Measurements from ENCODE around the gene USP6NL. TPM values are rescaled to one million over a fixed set of nuclear protein-coding genes. Genes with fewer than 3 reads are reported as not detected.

Gene USP6NL
- total RNA-seq, 1 experiment from 2014 or later, result 24.6 TPM

- ChIA-PET POLR2A (no interaction called here), CTCF (interaction anchor here (0.6 kb wide), 1 partner anchor 86 kb away, joined by 3 read pairs; no protein-coding TSS in a partner anchor)
- no peak overlapping the region for H3K27ac ChIP-seq (ENCODE audit: low read depth, low read length)
These were observed 28.7 kb upstream of the USP6NL start for GRCh38 chr10:11639849-11640764.

GRCh38 chr10:11639362-11639761 lies 27.9 kb upstream of the USP6NL start:
- H3K27ac ChIP-seq (ENCODE audit: low read depth, low read length), result no peak overlapping the region
- no peaks in the 10 kb centered on the region for H4K20me1 ChIP-seq (ENCODE audit: insufficient read depth)
- no peaks in the 10 kb centered on the region for H3K9me2 ChIP-seq (ENCODE audit: insufficient read depth)
- intact Hi-C loops (cut with micrococcal nuclease), result no loop called here
- no peaks in the 10 kb centered on the region for H3K36me3 ChIP-seq (ENCODE audit: control insufficient read depth in 1 of 2, insufficient read depth in 2 of 2, low read length in 2 of 2)
- H3K79me2 ChIP-seq (ENCODE audit: insufficient read depth, low read length), result no peaks in the 10 kb centered on the region
- H3K9ac ChIP-seq (ENCODE audit: low read length), result no peak overlapping the region
- H2AFZ ChIP-seq (ENCODE audit: low read depth, low read length, poor library complexity, severe bottlenecking), result no peak overlapping the region
- no peak overlapping the region for H3K4me3 ChIP-seq (replicated peaks in 1 of 2; ENCODE audit: low read depth in 1 of 2, low read length in 2 of 2)
- no peaks in the 10 kb centered on the region for H3K9me3 ChIP-seq (ENCODE audit: control insufficient read depth in 1 of 2, insufficient read depth in 1 of 2, low read depth in 1 of 2, low read length in 2 of 2)
- POLR2A ChIA-PET, result no interaction called here
- RAD21 ChIA-PET (ENCODE audit: low non-redundant PET in 1 of 2, low total read pairs in 2 of 2, uncharacterized antibody in 2 of 2, unreplicated experiment in 2 of 2), result no interaction called here
- no peaks in the 10 kb centered on the region for H3K27me3 ChIP-seq (ENCODE audit: insufficient read depth, low read length)
- no peaks in the 10 kb centered on the region for H3K4me1 ChIP-seq (ENCODE audit: control insufficient read depth in 1 of 2, insufficient read depth in 2 of 2, low read length in 2 of 2)
- no peak overlapping the region for H3K4me2 ChIP-seq (ENCODE audit: low read length)
- TF ChIP-seq FOSL1 (IDR thresholded peaks at IDR 0.05; ENCODE audit: low read depth) (no peak), ZNF274 (IDR thresholded peaks at IDR 0.05; ENCODE audit: low read depth, low read length) (no peak), EGR1 (IDR thresholded peaks at IDR 0.05; ENCODE audit: low read depth) (no peak), SRF (IDR thresholded peaks at IDR 0.05; ENCODE audit: low read depth) (no peak), RAD21 (IDR thresholded peaks at IDR 0.05; ENCODE audit: low read depth) (no peak), ATF3 (IDR thresholded peaks at IDR 0.05) (no peak), CBX3 (IDR thresholded peaks at IDR 0.05; ENCODE audit: low read depth) (no peak), ZBTB33 (IDR thresholded peaks at IDR 0.05; ENCODE audit: extremely low read depth, insufficient replicate concordance, low read length) (no peak), SIN3A (IDR thresholded peaks at IDR 0.05; ENCODE audit: low read depth) (no peak), TCF7L2 (IDR thresholded peaks at IDR 0.05; ENCODE audit: borderline replicate concordance, extremely low read depth, insufficient read depth, insufficient read length) (no peak), ELF1 (IDR thresholded peaks at IDR 0.05; ENCODE audit: borderline replicate concordance, low read depth) (no peak), EZH2phosphoT487 (IDR thresholded peaks at IDR 0.05; ENCODE audit: borderline replicate concordance) (no peak), POLR2A (IDR thresholded peaks at IDR 0.05; ENCODE audit: borderline replicate concordance, extremely low read depth, insufficient read depth, insufficient read length) (no peak), CEBPB (IDR thresholded peaks at IDR 0.05; ENCODE audit: low read depth) (no peak)
- CTCF ChIA-PET, result no interaction called here
- BruUV-seq (replicated peaks), result no TSS peak
- DNase-seq (ENCODE audit: low read depth, low spot score), result no peak
- ATAC-seq, result no peak

More at GRCh38 chr10:11639849-11640764, 28.7 kb upstream of the USP6NL start:
- H3K4me3 ChIP-seq (replicated peaks in 1 of 2; ENCODE audit: low read depth in 1 of 2, low read length in 2 of 2), result no peak overlapping the region
- no peak for ATAC-seq
- RAD21 ChIA-PET (ENCODE audit: low non-redundant PET in 1 of 2, low total read pairs in 2 of 2, uncharacterized antibody in 2 of 2, unreplicated experiment in 2 of 2), result no interaction called here
- H3K27me3 ChIP-seq (ENCODE audit: insufficient read depth, low read length), result no peaks in the 10 kb centered on the region
- no peak for DNase-seq (ENCODE audit: low read depth, low spot score)
- no peak overlapping the region for H2AFZ ChIP-seq (ENCODE audit: low read depth, low read length, poor library complexity, severe bottlenecking)
- intact Hi-C loops (cut with micrococcal nuclease), result no loop called here
- H3K9ac ChIP-seq (ENCODE audit: low read length), result no peak overlapping the region
- H3K4me1 ChIP-seq (ENCODE audit: control insufficient read depth in 1 of 2, insufficient read depth in 2 of 2, low read length in 2 of 2), result no peaks in the 10 kb centered on the region
- H3K4me2 ChIP-seq (ENCODE audit: low read length), result no peak overlapping the region
- H3K36me3 ChIP-seq (ENCODE audit: control insufficient read depth in 1 of 2, insufficient read depth in 2 of 2, low read length in 2 of 2), result no peaks in the 10 kb centered on the region
- no peaks in the 10 kb centered on the region for H4K20me1 ChIP-seq (ENCODE audit: insufficient read depth)
- H3K9me3 ChIP-seq (ENCODE audit: control insufficient read depth in 1 of 2, insufficient read depth in 1 of 2, low read depth in 1 of 2, low read length in 2 of 2), result no peaks in the 10 kb centered on the region
- no peaks in the 10 kb centered on the region for H3K79me2 ChIP-seq (ENCODE audit: insufficient read depth, low read length)
- no peak for TF ChIP-seq MAX (IDR thresholded peaks at IDR 0.05)
- no peak for TF ChIP-seq RAD21 (IDR thresholded peaks at IDR 0.05; ENCODE audit: low read depth)
- no peak for TF ChIP-seq EZH2phosphoT487 (IDR thresholded peaks at IDR 0.05; ENCODE audit: borderline replicate concordance)
- TF ChIP-seq POLR2A (IDR thresholded peaks at IDR 0.05; ENCODE audit: borderline replicate concordance, extremely low read depth, insufficient read depth, insufficient read length), result no peak
- no peaks in the 10 kb centered on the region for H3K9me2 ChIP-seq (ENCODE audit: insufficient read depth)
- no TSS peak for BruUV-seq (replicated peaks)
